Measurements from ENCODE around the gene HDHD5. TPM values are rescaled to one million over a fixed set of nuclear protein-coding genes. Genes with fewer than 3 reads are reported as not detected.
A peak's percentile ranks its signal among the peaks of the same experiment; 100 is the strongest.

The HDHD5 gene
- 68.4 and 71.3 TPM in 2 replicates for total RNA-seq (2021)
- long read RNA-seq, transcript HDHD5-202 (8 exons, 1,799 nt): major isoform, 464 of 832 reads
- long read RNA-seq, partial matches to known transcripts: 13 of 832 reads
- long read RNA-seq, other reads (novel, unspliced or antisense): 355 of 832 reads

- Mint-ChIP-seq H3K4me3 (peak within 1 kb of the TSS; percentile 79 to 89), H3K27ac (peak within 1 kb of the TSS in 1 of 3 experiments; percentile 88; a peak in 2 of 7 replicates), H3K4me1 (peaks cover 11 to 19% of the 10 kb centered on the region in 2 experiments), H3K9me3 (no peaks in the 10 kb centered on the region), H3K27me3 (ENCODE audit: low read depth) (peaks cover 5% of the 10 kb centered on the region; the same call in 1 of the 2 replicates), H3K36me3 (ENCODE audit: insufficient read depth in 1 of 3, low read depth in 3 of 3) (peaks cover 0 to 7% (median 5%) of the 10 kb centered on the region in 3 experiments; a peak in 4 of 7 replicates)
- H4K20me1 ChIP-seq (ENCODE audit: control insufficient read depth, insufficient read depth, insufficient read length): no peaks in the 10 kb centered on the region
- no peaks in the 10 kb centered on the region for H3K27me3 ChIP-seq (ENCODE audit: insufficient read depth, low read length)
- H3T11ph ChIP-seq (ENCODE audit: low read length): no peak within 1 kb of the TSS
- H3K4ac ChIP-seq (ENCODE audit: low read depth, low read length): no peak within 1 kb of the TSS
- DNase-seq: peak; percentile 88
- no peak within 1 kb of the TSS; the same call in 1 of the 2 replicates for H2BK15ac ChIP-seq (ENCODE audit: low read depth, low read length)
- H2BK12ac ChIP-seq (ENCODE audit: insufficient read length, low read depth, low read length): no peak within 1 kb of the TSS
- no peak within 1 kb of the TSS for H4K5ac ChIP-seq (ENCODE audit: insufficient read length, low read depth, low read length)
- no CpG with 5 or more reads among the region's 114 CpGs for WGBS (ENCODE audit: extremely low coverage, insufficient read length, low lambda C conversion rate)
- H3K27ac ChIP-seq (ENCODE audit: insufficient read length, low read depth, low read length): no peak within 1 kb of the TSS
- H4K8ac ChIP-seq (replicated peaks; ENCODE audit: insufficient read length, low read depth, low read length): no peak within 1 kb of the TSS
- no peak within 1 kb of the TSS for H3K56ac ChIP-seq (ENCODE audit: insufficient read length, low read depth, low read length)
- no peak for TF ChIP-seq CTCF (conservative IDR thresholded peaks at IDR 0.05)
- peak within 1 kb of the TSS; percentile 66 for H3K9ac ChIP-seq (ENCODE audit: extremely low read depth, insufficient read length, low read length)
- peak within 1 kb of the TSS; percentile 83 for H3K14ac ChIP-seq (ENCODE audit: insufficient read depth, low read length)
- H3K79me2 ChIP-seq (ENCODE audit: insufficient read depth, low read length): peaks cover 16% of the 10 kb centered on the region; the same call in 1 of the 2 replicates
- no peak within 1 kb of the TSS for H2BK120ac ChIP-seq (ENCODE audit: low read depth, low read length, poor library complexity, severe bottlenecking)
- peak within 1 kb of the TSS; percentile 72 for H3K18ac ChIP-seq (ENCODE audit: insufficient read length, low read depth, low read length)
- H3K4me1 ChIP-seq (ENCODE audit: insufficient read depth, low read length): no peaks in the 10 kb centered on the region
- peaks cover 13% of the 10 kb centered on the region for H3K23me2 ChIP-seq (ENCODE audit: insufficient read length, low read depth, low read length, poor library complexity, severe bottlenecking)
- H2AK5ac ChIP-seq (ENCODE audit: insufficient read length, low read length): no peak within 1 kb of the TSS
- H3K79me1 ChIP-seq (ENCODE audit: insufficient read depth, low read depth, low read length, poor library complexity, severe bottlenecking): no peaks in the 10 kb centered on the region
- H2AFZ ChIP-seq (ENCODE audit: low read length): no peak within 1 kb of the TSS
- peak within 1 kb of the TSS; percentile 92 for H3K4me2 ChIP-seq (ENCODE audit: insufficient read depth, insufficient read length, low read length)
- no peak within 1 kb of the TSS for H2BK5ac ChIP-seq (ENCODE audit: insufficient read length, low read length)
- no peak within 1 kb of the TSS for H4K91ac ChIP-seq (ENCODE audit: insufficient read length, low read depth, low read length)
- no peak within 1 kb of the TSS for H2BK20ac ChIP-seq (ENCODE audit: low read depth, low read length, poor library complexity, severe bottlenecking)
- H3K9me3 ChIP-seq (ENCODE audit: control insufficient read depth, low read depth, low read length): no peaks in the 10 kb centered on the region
- H3K23ac ChIP-seq (ENCODE audit: insufficient read length, low read depth, low read length): no peak within 1 kb of the TSS
These were observed at the start of gene HDHD5 for GRCh38 chr22:17158568-17159503. TSS of gene HDHD5 (minus strand) at chr22:17159277. CDS start at chr22:17159251, 26 bp downstream.
